Stomach (tissue), 9 donors: ENCODE results near the gene FANCB. TPM values are rescaled to one million over a fixed set of nuclear protein-coding genes. Genes with fewer than 3 reads are reported as not detected.
A peak's percentile ranks its signal among the peaks of the same experiment; 100 is the strongest.

Experiments
- DNase-seq, 2 donors: peaks; one replicate each; pipeline versions ENCODE4 v3.0.0 to v3.0.0-alpha.2; 2013 to 2019
- H3K27ac ChIP-seq, 5 donors: fragments of 200-600 bp in 4 of 5; sonication (generic) in 4 of 5; one replicate each; pipeline ENCODE4 v1.5.1; 2013 to 2019; ENCODE audit warnings: mild to moderate bottlenecking in 1 of 5, moderate library complexity in 1 of 5
- H3K27me3 ChIP-seq, 3 donors: fragments of 200-600 bp; sonication (generic); one replicate each; pipeline ENCODE4 v1.5.1; 2017 to 2019; ENCODE audit warnings: mixed run types in 1 of 3
- H3K36me3 ChIP-seq, 4 donors: fragments of 200-600 bp; sonication (generic); 1 replicate in 3 of 4; 2 replicates in 1 of 4; pipeline ENCODE4 v1.5.1; 2016 to 2019
- H3K4me1 ChIP-seq, 4 donors: fragments of 200-600 bp; sonication (generic); one replicate each; pipeline ENCODE4 v1.5.1; 2016 to 2019
- H3K4me3 ChIP-seq, 4 donors: fragments of 200-600 bp; sonication (generic) in 3 of 4; one replicate each; pipeline ENCODE4 v1.5.1; 2016 to 2019; ENCODE audit warnings: mild to moderate bottlenecking in 1 of 4
- H3K9me3 ChIP-seq, 4 donors: fragments of 200-600 bp; sonication (generic); one replicate each; pipeline ENCODE4 v1.5.1; 2016 to 2019
- CTCF ChIP-seq, 7 experiments: fragments of 450-650 bp in 4 of 7; fragments of 200-600 bp in 3 of 7; sonication (generic) in 3 of 7; IDR thresholded peaks; one replicate each; pipeline ENCODE4 v1.5.1; 2016 to 2019; ENCODE audit warnings: antibody characterized with exemption in 7 of 7, control low read depth in 2 of 7, mild to moderate bottlenecking in 1 of 7
- EP300 ChIP-seq: sonication (generic); formaldehyde crosslinking; IDR thresholded peaks from one replicate; pipeline ENCODE4 v1.6.1; 2017; ENCODE audit warnings: antibody characterized with exemption
- POLR2A ChIP-seq, 4 donors: fragments of 450-650 bp; IDR thresholded peaks; one replicate each; pipeline ENCODE4 v1.6.1; 2016; ENCODE audit warnings: antibody characterized with exemption in 4 of 4, control low read depth in 2 of 4, mild to moderate bottlenecking in 1 of 4, moderate library complexity in 1 of 4
- POLR2AphosphoS5 ChIP-seq, 3 donors: sonication (generic); formaldehyde crosslinking; IDR thresholded peaks; one replicate each; pipeline ENCODE4 v1.6.1; 2016; ENCODE audit warnings: antibody characterized with exemption in 3 of 3
- whole genome bisulfite sequencing, 5 donors: extraction: QIAGEN DNeasy Blood & Tissue Kit in 3 of 5; methylation state at CpG; one replicate each; pipeline versions ENCODE4 v1.1.5 to v1.1.7; 2013 to 2018; 5-methylcytosine and 5-hydroxymethylcytosine counted together
- intact Hi-C: fragments of 100-400 bp; cut with DNase I; formaldehyde crosslinking; loops from one replicate; pipeline ENCODE4 v1.15.1; 2023; ENCODE audit warnings: low total_unique reads
- polyA plus RNA-seq, 3 donors: library from polyadenylated mRNA; stranded (reverse); fragments of 200-250 nt; gene quantifications; one replicate each; pipeline ENCODE4 v1.2.3, GENCODE V29; 2013
- total RNA-seq, 5 donors: library from RNA; depleted of rRNA; stranded (reverse); fragments of >200 nt; gene quantifications; one replicate each; pipeline versions ENCODE4 v1.1.0 to v1.2.3, GENCODE V29; 2014 to 2016
- donor health status: healthy with polysubstance abuse.
- donor health status: Bipolar disorder and iron deficiency.
- donor health status: healthy.

The FANCB gene
- total and polyA plus RNA-seq, 8 donors, result 0.25 to 5.3 (median 0.66) TPM; not detected in 2

- peaks cover 0 to 12% (median 8%) of the 10 kb centered on the region in 4 donors for H3K9me3 ChIP-seq
- H3K36me3 ChIP-seq, result no peaks in the 10 kb centered on the region
- H3K4me3 ChIP-seq, result no peak overlapping the region
- no peaks in the 10 kb centered on the region for H3K27me3 ChIP-seq
- TF ChIP-seq CTCF (IDR thresholded peaks at IDR 0.05), result no peak
- TF ChIP-seq POLR2A (IDR thresholded peaks at IDR 0.05), result no peak
- TF ChIP-seq EP300, result no peak
- no peak for TF ChIP-seq POLR2AphosphoS5 (IDR thresholded peaks at IDR 0.05)
- H3K27ac ChIP-seq, result no peak overlapping the region
- H3K4me1 ChIP-seq, result no peaks in the 10 kb centered on the region
- intact Hi-C loops, result no loop called here
- DNase-seq, result no peak
- WGBS, 5 donors, result 53 to 90% (median 84%) methylated on average over 2 of the region's 2 CpGs
Observed at GRCh38 chrX:14829643-14830042, 43.2 kb downstream of the FANCB start.

GRCh38 chrX:14826319-14826718 is 46.5 kb downstream of the FANCB start:
- intact Hi-C loops, result no loop called here
- no peak for DNase-seq
- Histone ChIP-seq H3K9me3 (peaks cover 0 to 12% (median 8%) of the 10 kb centered on the region in 4 donors), H3K27ac (no peak overlapping the region), H3K36me3 (no peaks in the 10 kb centered on the region), H3K27me3 (no peaks in the 10 kb centered on the region), H3K4me1 (no peaks in the 10 kb centered on the region), H3K4me3 (no peak overlapping the region)
- TF ChIP-seq POLR2A (IDR thresholded peaks at IDR 0.05) (no peak), EP300 (no peak), CTCF (IDR thresholded peaks at IDR 0.05) (no peak), POLR2AphosphoS5 (IDR thresholded peaks at IDR 0.05) (no peak)
- WGBS, 5 donors, result 63 to 82% (median 74%) methylated on average over 3 of the region's 3 CpGs

- peak in 1 of 2 donors; percentile 5 for DNase-seq
- no peaks in the 10 kb centered on the region for H3K4me1 ChIP-seq
- no peak overlapping the region for H3K27ac ChIP-seq
- no peaks in the 10 kb centered on the region for H3K36me3 ChIP-seq
- H3K4me3 ChIP-seq, result no peak overlapping the region
- H3K9me3 ChIP-seq, result peaks cover 0 to 12% (median 8%) of the 10 kb centered on the region in 4 donors
- TF ChIP-seq POLR2AphosphoS5 (IDR thresholded peaks at IDR 0.05) (no peak), POLR2A (IDR thresholded peaks at IDR 0.05) (no peak), CTCF (IDR thresholded peaks at IDR 0.05) (no peak), EP300 (no peak)
- intact Hi-C loops, result no loop called here
- H3K27me3 ChIP-seq, result no peaks in the 10 kb centered on the region
Observed at GRCh38 chrX:14825851-14826250, 47.0 kb downstream of the FANCB start.

- 89 to 95% (median 92%) methylated on average over 3 of the region's 3 CpGs for WGBS, 5 donors
- intact Hi-C loops, result no loop called here
- Histone ChIP-seq H3K9me3 (peaks cover 0 to 9% (median 1%) of the 10 kb centered on the region in 4 donors), H3K36me3 (no peaks in the 10 kb centered on the region), H3K4me3 (no peak overlapping the region), H3K27me3 (no peaks in the 10 kb centered on the region), H3K4me1 (no peaks in the 10 kb centered on the region), H3K27ac (no peak overlapping the region)
- DNase-seq, result no peak
- TF ChIP-seq POLR2AphosphoS5 (IDR thresholded peaks at IDR 0.05), result no peak
- TF ChIP-seq POLR2A (IDR thresholded peaks at IDR 0.05), result no peak
- no peak for TF ChIP-seq EP300
- no peak for TF ChIP-seq CTCF (IDR thresholded peaks at IDR 0.05)
Observed at GRCh38 chrX:14819769-14820168, 53.1 kb downstream of the FANCB start.
